Esophagus muscularis mucosa (tissue), 4 donors: ENCODE measurements around the gene HOXD11. TPM values are rescaled to one million over a fixed set of nuclear protein-coding genes. Genes with fewer than 3 reads are reported as not detected.

Experiments used
- DNase-seq: peaks from one replicate; pipeline ENCODE4 v3.0.0-alpha.2; 2017; ENCODE audit errors: extremely low spot score
- H3K27ac ChIP-seq, 4 donors: fragments of 200-600 bp; sonication (generic); replicated peaks in 1 of 4; 1 replicate in 3 of 4; 2 replicates in 1 of 4; pipeline ENCODE4 v1.5.1; 2016 to 2019; ENCODE audit warnings: mild to moderate bottlenecking in 1 of 4
- H3K27me3 ChIP-seq, 4 donors: fragments of 200-600 bp; sonication (generic); one replicate each; pipeline versions ENCODE4 v1.5.1 to v1.6.0; 2016 to 2019
- H3K36me3 ChIP-seq, 4 donors: fragments of 200-600 bp; sonication (generic); one replicate each; pipeline ENCODE4 v1.5.1; 2016 to 2019
- H3K4me1 ChIP-seq, 4 donors: fragments of 200-600 bp; sonication (generic); one replicate each; pipeline ENCODE4 v1.5.1; 2016 to 2019
- H3K4me3 ChIP-seq, 4 donors: fragments of 200-600 bp; sonication (generic); 1 replicate in 2 of 4; 2 replicates in 2 of 4; pipeline ENCODE4 v1.5.1; 2016 to 2019; ENCODE audit warnings: mild to moderate bottlenecking in 4 of 4, moderate library complexity in 1 of 4
- H3K9me3 ChIP-seq, 4 donors: fragments of 200-600 bp; sonication (generic); 1 replicate in 3 of 4; 2 replicates in 1 of 4; pipeline ENCODE4 v1.5.1; 2016 to 2019
- CTCF ChIP-seq, 3 experiments: fragments of 200-600 bp in 2 of 3; fragments of 450-650 bp in 1 of 3; sonication (generic) in 2 of 3; IDR thresholded peaks; one replicate each; pipeline ENCODE4 v1.5.1; 2017 to 2019; ENCODE audit warnings: antibody characterized with exemption in 3 of 3, mild to moderate bottlenecking in 2 of 3, moderate library complexity in 1 of 3
- EP300 ChIP-seq: sonication (generic); formaldehyde crosslinking; IDR thresholded peaks from one replicate; pipeline ENCODE4 v1.6.1; 2017; ENCODE audit warnings: antibody characterized with exemption
- POLR2A ChIP-seq: fragments of 450-650 bp; IDR thresholded peaks from one replicate; pipeline ENCODE4 v1.6.1; 2017; ENCODE audit warnings: antibody characterized with exemption, moderate library complexity, mild to moderate bottlenecking, low read depth
- POLR2AphosphoS5 ChIP-seq, 2 donors: sonication (generic); formaldehyde crosslinking; IDR thresholded peaks; one replicate each; pipeline ENCODE4 v1.6.1; 2017; ENCODE audit warnings: antibody characterized with exemption in 2 of 2
- WGBS: methylation state at CpG from one replicate; pipeline ENCODE4 v1.1.5; 2018; 5-methylcytosine and 5-hydroxymethylcytosine counted together
- intact Hi-C: fragments of 100-400 bp; cut with DNase I; formaldehyde crosslinking; loops from one replicate; pipeline ENCODE4 v1.15.1; 2023
- total RNA-seq, 4 donors: library from RNA; depleted of rRNA; stranded (reverse); fragments of >200 nt; gene quantifications; one replicate each; pipeline versions ENCODE4 v1.1.0 to v1.2.1, GENCODE V29; 2016

HOXD11 gene
- total RNA-seq, 4 donors from 2014 or later, result not detected

GRCh38 chr2:176081376-176081836 is 25.7 kb upstream of the HOXD11 start:
- TF ChIP-seq POLR2A (no peak), POLR2AphosphoS5 (IDR thresholded peaks at IDR 0.05) (no peak), CTCF (IDR thresholded peaks at IDR 0.05) (no peak), EP300 (no peak)
- Histone ChIP-seq H3K27ac (no peak overlapping the region), H3K27me3 (peaks cover 0 to 100% (median 90%) of the 10 kb centered on the region in 4 donors), H3K4me3 (no peak overlapping the region), H3K36me3 (no peaks in the 10 kb centered on the region), H3K9me3 (peaks cover 0 to 3% (median 0%) of the 10 kb centered on the region in 4 donors), H3K4me1 (peaks cover 23 to 63% (median 59%) of the 10 kb centered on the region in 4 donors)
- intact Hi-C loops, result loop anchor here (10.0 kb wide), 1 partner anchor 1747 kb away; the partner anchor contains the start of gene SP9
- no peak for DNase-seq
- 6% methylated on average over 17 of the region's 17 CpGs for WGBS

DNA sequence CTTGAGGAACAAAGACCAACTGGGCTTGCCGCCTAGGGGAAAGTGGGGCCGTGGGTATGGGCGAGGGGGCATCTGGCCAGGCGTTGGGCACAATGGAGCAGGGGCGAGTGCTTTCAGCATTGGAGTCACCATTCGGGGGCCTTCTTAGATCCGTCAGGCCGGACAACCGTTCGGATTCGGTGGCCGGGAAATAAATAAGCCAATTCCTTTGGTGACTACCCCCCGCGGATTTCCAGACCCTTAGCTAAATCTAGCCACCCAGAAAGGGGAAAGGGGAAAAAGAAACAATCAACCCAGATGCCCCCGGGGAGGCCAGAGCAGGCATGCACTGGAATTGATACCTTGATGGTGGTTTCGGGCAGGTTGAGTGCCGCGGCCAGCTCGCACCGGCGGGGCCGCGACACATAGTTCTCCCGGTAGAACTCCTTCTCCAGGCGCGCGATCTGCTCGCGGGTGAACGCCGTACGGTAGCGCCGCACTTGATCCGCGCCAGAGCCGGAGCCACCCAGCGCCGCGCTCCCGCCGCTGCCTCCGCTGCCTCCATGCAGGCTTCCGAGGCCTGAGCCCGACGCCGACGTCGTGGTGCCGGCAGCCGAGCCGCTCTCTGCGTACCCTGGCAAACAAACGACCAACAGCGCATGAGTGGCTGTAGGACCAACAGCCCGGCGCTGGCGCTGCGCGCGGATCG is 25.1 kb upstream of the HOXD11 start:
- Histone ChIP-seq H3K27me3 (peaks cover 0 to 100% (median 90%) of the 10 kb centered on the region in 4 donors), H3K27ac (no peak overlapping the region)
- 6% methylated on average over 22 of the region's 62 CpGs for WGBS

DNA sequence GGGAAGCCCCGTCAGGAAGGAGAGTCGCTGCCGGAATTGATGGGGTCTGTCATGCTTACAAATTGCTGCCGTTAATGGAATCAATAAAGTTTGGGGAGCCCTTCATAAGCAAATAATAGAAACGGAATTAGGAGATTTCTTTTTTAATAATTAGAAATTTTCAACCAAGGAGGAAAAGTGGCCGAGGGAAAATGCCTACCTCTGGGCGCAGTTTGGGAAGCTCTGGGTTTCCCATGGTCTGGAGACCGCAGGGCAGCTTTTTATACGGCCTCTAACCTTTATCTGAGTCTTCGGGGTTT is 24.6 kb upstream of the HOXD11 start:
- H3K4me1 ChIP-seq, result peaks cover 23 to 63% (median 61%) of the 10 kb centered on the region in 4 donors
- peaks cover 0 to 3% (median 0%) of the 10 kb centered on the region in 4 donors for H3K9me3 ChIP-seq
- H3K36me3 ChIP-seq, result no peaks in the 10 kb centered on the region
- DNase-seq, result no peak
- TF ChIP-seq POLR2A (no peak), EP300 (no peak), CTCF (IDR thresholded peaks at IDR 0.05) (no peak), POLR2AphosphoS5 (IDR thresholded peaks at IDR 0.05) (no peak)
- 11% methylated on average over 10 of the region's 10 CpGs for whole genome bisulfite sequencing
- intact Hi-C loops, result loop anchor here (10.0 kb wide), 1 partner anchor 1748 kb away; the partner anchor contains the start of gene SP9
- H3K27me3 ChIP-seq, result peaks cover 0 to 100% (median 92%) of the 10 kb centered on the region in 4 donors
- no peak overlapping the region for H3K4me3 ChIP-seq
- no peak overlapping the region for H3K27ac ChIP-seq

More for the DNA sequence above, 25.1 kb upstream of the HOXD11 start:
- intact Hi-C loops, result loop anchor here (10.0 kb wide), 1 partner anchor 1747 kb away; the partner anchor contains the start of gene SP9
- H3K9me3 ChIP-seq, result peaks cover 0 to 3% (median 0%) of the 10 kb centered on the region in 4 donors
- H3K36me3 ChIP-seq, result no peaks in the 10 kb centered on the region
- H3K4me1 ChIP-seq, result peaks cover 23 to 63% (median 61%) of the 10 kb centered on the region in 4 donors
- no peak overlapping the region for H3K4me3 ChIP-seq
- TF ChIP-seq CTCF (IDR thresholded peaks at IDR 0.05), result no peak
- no peak for TF ChIP-seq POLR2AphosphoS5 (IDR thresholded peaks at IDR 0.05)
- no peak for TF ChIP-seq EP300
- TF ChIP-seq POLR2A, result no peak
- DNase-seq, result no peak

DNA sequence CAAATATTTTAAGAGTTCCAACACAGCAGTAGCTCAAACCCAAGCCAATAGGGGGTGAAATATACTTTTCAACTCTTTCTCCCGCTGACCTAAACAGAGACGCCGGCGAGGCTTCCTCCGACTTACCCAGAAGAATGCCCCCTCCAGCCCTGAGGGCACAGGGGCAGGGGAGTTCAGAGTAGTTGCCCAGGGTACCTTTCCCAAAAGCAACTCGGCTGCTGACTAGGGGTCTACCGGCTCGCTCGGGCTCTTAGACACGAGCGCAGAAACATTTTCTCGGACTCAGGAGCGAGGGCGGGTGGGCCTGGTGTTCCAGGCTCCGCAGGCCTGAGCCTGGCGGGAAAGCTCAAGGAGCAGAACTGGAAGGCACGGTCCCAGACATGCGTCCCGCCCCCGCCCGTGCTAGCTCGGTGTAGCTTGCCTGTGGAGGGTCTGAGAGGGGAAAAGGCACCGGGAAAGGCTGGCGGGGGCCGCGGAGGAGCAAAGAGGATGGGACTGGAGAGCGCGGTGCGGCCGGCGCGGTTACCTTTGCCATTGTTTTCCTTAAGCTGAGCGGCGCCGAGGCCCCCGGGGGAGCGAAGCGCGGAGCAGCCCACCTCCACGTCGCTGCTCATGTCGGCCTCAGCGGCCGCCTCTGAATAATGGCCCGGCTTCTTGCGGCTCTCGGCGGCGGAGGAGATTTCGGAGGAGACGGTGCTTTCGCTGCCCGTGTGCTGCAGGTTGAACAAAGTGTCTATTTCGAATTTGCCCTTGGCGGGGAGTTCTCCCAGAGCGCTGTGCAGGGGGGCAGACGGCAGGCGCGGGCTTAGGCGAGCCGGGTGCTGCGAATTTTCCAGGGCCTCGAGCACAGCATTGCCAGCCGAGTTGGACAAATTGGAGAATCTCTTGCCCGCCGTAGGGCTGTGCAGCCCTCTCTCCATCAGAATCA is 24.0 kb upstream of the HOXD11 start:
- peaks cover 28 to 67% (median 65%) of the 10 kb centered on the region in 4 donors for H3K4me1 ChIP-seq
- no peak overlapping the region for H3K27ac ChIP-seq
- DNase-seq, result no peak
- peaks cover 0 to 3% (median 0%) of the 10 kb centered on the region in 4 donors for H3K9me3 ChIP-seq
- peak overlapping the region in 1 of 4 donors; percentile 8 for H3K4me3 ChIP-seq
- intact Hi-C loops, result loop anchor here (10.0 kb wide), 1 partner anchor 1748 kb away; the partner anchor contains the start of gene SP9
- TF ChIP-seq CTCF (IDR thresholded peaks at IDR 0.05) (no peak), POLR2AphosphoS5 (IDR thresholded peaks at IDR 0.05) (no peak), EP300 (no peak), POLR2A (no peak)
- peaks cover 3 to 100% (median 95%) of the 10 kb centered on the region in 4 donors for H3K27me3 ChIP-seq
- H3K36me3 ChIP-seq, result no peaks in the 10 kb centered on the region
- WGBS, result 9% methylated on average over 26 of the region's 66 CpGs
